Stomach (tissue), 9 donors: ENCODE data around the gene CFP. TPM values are rescaled to one million over a fixed set of nuclear protein-coding genes. Genes with fewer than 3 reads are reported as not detected.

Experiments used
- DNase-seq, 2 donors: peaks; one replicate each; pipeline versions ENCODE4 v3.0.0 to v3.0.0-alpha.2; 2013 to 2019
- H3K27ac ChIP-seq, 5 donors: fragments of 200-600 bp in 4 of 5; sonication (generic) in 4 of 5; one replicate each; pipeline ENCODE4 v1.5.1; 2013 to 2019; ENCODE audit warnings: mild to moderate bottlenecking in 1 of 5, moderate library complexity in 1 of 5
- H3K27me3 ChIP-seq, 3 donors: fragments of 200-600 bp; sonication (generic); one replicate each; pipeline ENCODE4 v1.5.1; 2017 to 2019; ENCODE audit warnings: mixed run types in 1 of 3
- H3K36me3 ChIP-seq, 4 donors: fragments of 200-600 bp; sonication (generic); 1 replicate in 3 of 4; 2 replicates in 1 of 4; pipeline ENCODE4 v1.5.1; 2016 to 2019
- H3K4me1 ChIP-seq, 4 donors: fragments of 200-600 bp; sonication (generic); one replicate each; pipeline ENCODE4 v1.5.1; 2016 to 2019
- H3K4me3 ChIP-seq, 4 donors: fragments of 200-600 bp; sonication (generic) in 3 of 4; one replicate each; pipeline ENCODE4 v1.5.1; 2016 to 2019; ENCODE audit warnings: mild to moderate bottlenecking in 1 of 4
- H3K9me3 ChIP-seq, 4 donors: fragments of 200-600 bp; sonication (generic); one replicate each; pipeline ENCODE4 v1.5.1; 2016 to 2019
- CTCF ChIP-seq, 7 experiments: fragments of 450-650 bp in 4 of 7; fragments of 200-600 bp in 3 of 7; sonication (generic) in 3 of 7; IDR thresholded peaks; one replicate each; pipeline ENCODE4 v1.5.1; 2016 to 2019; ENCODE audit warnings: antibody characterized with exemption in 7 of 7, control low read depth in 2 of 7, mild to moderate bottlenecking in 1 of 7
- EP300 ChIP-seq: sonication (generic); formaldehyde crosslinking; IDR thresholded peaks from one replicate; pipeline ENCODE4 v1.6.1; 2017; ENCODE audit warnings: antibody characterized with exemption
- POLR2A ChIP-seq, 4 donors: fragments of 450-650 bp; IDR thresholded peaks; one replicate each; pipeline ENCODE4 v1.6.1; 2016; ENCODE audit warnings: antibody characterized with exemption in 4 of 4, control low read depth in 2 of 4, mild to moderate bottlenecking in 1 of 4, moderate library complexity in 1 of 4
- POLR2AphosphoS5 ChIP-seq, 3 donors: sonication (generic); formaldehyde crosslinking; IDR thresholded peaks; one replicate each; pipeline ENCODE4 v1.6.1; 2016; ENCODE audit warnings: antibody characterized with exemption in 3 of 3
- WGBS, 5 donors: extraction: QIAGEN DNeasy Blood & Tissue Kit in 3 of 5; methylation state at CpG; one replicate each; pipeline versions ENCODE4 v1.1.5 to v1.1.7; 2013 to 2018; 5-methylcytosine and 5-hydroxymethylcytosine counted together
- intact Hi-C: fragments of 100-400 bp; cut with DNase I; formaldehyde crosslinking; loops from one replicate; pipeline ENCODE4 v1.15.1; 2023; ENCODE audit warnings: low total_unique reads
- polyA plus RNA-seq, 3 donors: library from polyadenylated mRNA; stranded (reverse); fragments of 200-250 nt; gene quantifications; one replicate each; pipeline ENCODE4 v1.2.3, GENCODE V29; 2013
- total RNA-seq, 5 donors: library from RNA; depleted of rRNA; stranded (reverse); fragments of >200 nt; gene quantifications; one replicate each; pipeline versions ENCODE4 v1.1.0 to v1.2.3, GENCODE V29; 2014 to 2016
- donor health status: healthy with polysubstance abuse.
- donor health status: Bipolar disorder and iron deficiency.
- donor health status: healthy.

Gene CFP
- total and polyA plus RNA-seq, 8 donors: 1.2 to 3.4 (median 3.1) TPM; not detected in 3

- 77 to 85% (median 79%) methylated on average over 10 to 16 of the region's 16 CpGs for WGBS, 5 donors
- Histone ChIP-seq H3K36me3 (peaks cover 0 to 14% (median 8%) of the 10 kb centered on the region in 4 donors), H3K4me1 (peaks cover 0 to 9% (median 0%) of the 10 kb centered on the region in 4 donors), H3K27ac (no peak overlapping the region), H3K27me3 (no peaks in the 10 kb centered on the region), H3K4me3 (no peak overlapping the region), H3K9me3 (no peaks in the 10 kb centered on the region)
- intact Hi-C loops: no loop called here
- no peak for DNase-seq
- TF ChIP-seq POLR2AphosphoS5 (IDR thresholded peaks at IDR 0.05) (no peak), CTCF (IDR thresholded peaks at IDR 0.05) (no peak), EP300 (no peak), POLR2A (IDR thresholded peaks at IDR 0.05) (no peak)
These were observed 41.6 kb downstream of the CFP start for GRCh38 chrX:47587906-47588735.

GRCh38 chrX:47587091-47587891 is 42.4 kb downstream of the CFP start:
- intact Hi-C loops: no loop called here

GRCh38 chrX:47586043-47586787 is 43.5 kb downstream of the CFP start:
- TF ChIP-seq POLR2A (IDR thresholded peaks at IDR 0.05) (no peak), CTCF (IDR thresholded peaks at IDR 0.05) (no peak), POLR2AphosphoS5 (IDR thresholded peaks at IDR 0.05) (no peak), EP300 (no peak)
- intact Hi-C loops: no loop called here
- Histone ChIP-seq H3K4me3 (no peak overlapping the region), H3K9me3 (no peaks in the 10 kb centered on the region), H3K36me3 (peaks cover 0 to 14% (median 8%) of the 10 kb centered on the region in 4 donors), H3K27me3 (no peaks in the 10 kb centered on the region), H3K27ac (no peak overlapping the region), H3K4me1 (peaks cover 0 to 19% (median 4%) of the 10 kb centered on the region in 4 donors)
- no peak for DNase-seq
- 60 to 72% (median 71%) methylated on average over 8 to 11 of the region's 11 CpGs for WGBS, 5 donors

More at GRCh38 chrX:47587091-47587891, 42.4 kb downstream of the CFP start:
- Histone ChIP-seq H3K27me3 (no peaks in the 10 kb centered on the region), H3K4me1 (peaks cover 0 to 11% (median 0%) of the 10 kb centered on the region in 4 donors), H3K9me3 (no peaks in the 10 kb centered on the region), H3K36me3 (peaks cover 0 to 14% (median 8%) of the 10 kb centered on the region in 4 donors), H3K4me3 (no peak overlapping the region), H3K27ac (no peak overlapping the region)
- no peak for DNase-seq
- TF ChIP-seq CTCF (IDR thresholded peaks at IDR 0.05): no peak
- TF ChIP-seq EP300: no peak
- TF ChIP-seq POLR2AphosphoS5 (IDR thresholded peaks at IDR 0.05): no peak
- no peak for TF ChIP-seq POLR2A (IDR thresholded peaks at IDR 0.05)
- 34 to 85% (median 51%) methylated on average over 2 to 4 of the region's 4 CpGs for WGBS, 5 donors

GRCh38 chrX:47585273-47585672 is 44.5 kb downstream of the CFP start:
- Histone ChIP-seq H3K27me3 (no peaks in the 10 kb centered on the region), H3K36me3 (peaks cover 0 to 14% (median 8%) of the 10 kb centered on the region in 4 donors), H3K4me3 (peak overlapping the region in 1 of 4 donors; percentile 47), H3K27ac (no peak overlapping the region), H3K9me3 (no peaks in the 10 kb centered on the region), H3K4me1 (peaks cover 0 to 19% (median 4%) of the 10 kb centered on the region in 4 donors)
- WGBS, 5 donors: 60 to 88% (median 75%) methylated on average over 5 to 16 of the region's 16 CpGs
- intact Hi-C loops: no loop called here
- TF ChIP-seq POLR2A (IDR thresholded peaks at IDR 0.05) (no peak), POLR2AphosphoS5 (IDR thresholded peaks at IDR 0.05) (no peak), EP300 (no peak), CTCF (IDR thresholded peaks at IDR 0.05) (no peak)
- no peak for DNase-seq
